ENCODE results near the gene KRTAP4-8. TPM values are rescaled to one million over a fixed set of nuclear protein-coding genes. Genes with fewer than 3 reads are reported as not detected.
"Not testable (repeated sequence)": the region's sequence is repeated elsewhere in the genome, so short reads cannot be mapped to it uniquely, and the experiment has no call there.

The KRTAP4-8 gene
- total and polyA plus RNA-seq, 2 experiments from 2014 or later, result not detected

GRCh38 chr17:41057547-41057946 is 40.4 kb downstream of the KRTAP4-8 start:
- Histone ChIP-seq H3K9me3 (ENCODE audit: low read depth) (no peaks in the 10 kb centered on the region), H3K36me3 (replicated peaks; ENCODE audit: insufficient read depth, low read depth) (no peaks in the 10 kb centered on the region), H2AFZ (no peak overlapping the region), H3K27me3 (no peaks in the 10 kb centered on the region), H3K4me1 (ENCODE audit: insufficient read depth) (no peaks in the 10 kb centered on the region), H3K9me2 (replicated peaks; ENCODE audit: insufficient read depth) (no peaks in the 10 kb centered on the region), H3K4me2 (no peak overlapping the region), H3K27ac (no peak overlapping the region), H3K79me2 (no peaks in the 10 kb centered on the region), H4K20me1 (ENCODE audit: insufficient read depth, poor library complexity, severe bottlenecking) (no peaks in the 10 kb centered on the region), H3K4me3 (no peak overlapping the region)
- 100% methylated on average over 1 of the region's 1 CpG for WGBS (ENCODE audit: low lambda C conversion rate, missing lambda C conversion rate)
- TF ChIP-seq CTCF (IDR thresholded peaks at IDR 0.05; ENCODE audit: poor library complexity), result no peak
- TF ChIP-seq EZH2 (IDR thresholded peaks at IDR 0.05; ENCODE audit: borderline replicate concordance), result no peak
- TF ChIP-seq EZH2phosphoT487 (IDR thresholded peaks at IDR 0.05; ENCODE audit: low read depth, severe bottlenecking, unreplicated experiment), result no peak
- DNase-seq (ENCODE audit: low spot score), result no peak

- WGBS (ENCODE audit: low lambda C conversion rate, missing lambda C conversion rate), result 67% methylated on average over 1 of the region's 6 CpGs
Measured at GRCh38 chr17:41055130-41055529, 42.8 kb downstream of the KRTAP4-8 start, which contains the start of gene KRTAP2-2. Gene KRTAP2-2, minus strand, starts transcription at chr17:41055230. Its CDS starts 19 bp downstream, at chr17:41055211.

GRCh38 chr17:41054556-41054955 is 43.4 kb downstream of the KRTAP4-8 start:
- not testable (repeated sequence) for H3K4me1 ChIP-seq (ENCODE audit: insufficient read depth)

More at GRCh38 chr17:41055130-41055529, 42.8 kb downstream of the KRTAP4-8 start, which contains the start of gene KRTAP2-2:
- not testable (repeated sequence) for H3K4me2 ChIP-seq; H3K27ac ChIP-seq; H3K9me2 ChIP-seq (replicated peaks; ENCODE audit: insufficient read depth); H3K27me3 ChIP-seq; H2AFZ ChIP-seq; H3K4me1 ChIP-seq (ENCODE audit: insufficient read depth); H3K79me2 ChIP-seq; H3K4me3 ChIP-seq; H3K36me3 ChIP-seq (replicated peaks; ENCODE audit: insufficient read depth, low read depth); H4K20me1 ChIP-seq (ENCODE audit: insufficient read depth, poor library complexity, severe bottlenecking); H3K9me3 ChIP-seq (ENCODE audit: low read depth); DNase-seq (ENCODE audit: low spot score)

GRCh38 chr17:41054025-41054424 is 43.9 kb downstream of the KRTAP4-8 start:
- 85% methylated on average over 4 of the region's 4 CpGs for WGBS (ENCODE audit: low lambda C conversion rate, missing lambda C conversion rate)
- no peak for DNase-seq (ENCODE audit: low spot score)
- H3K27me3 ChIP-seq, result no peaks in the 10 kb centered on the region

More at GRCh38 chr17:41054556-41054955, 43.4 kb downstream of the KRTAP4-8 start:
- H2AFZ ChIP-seq; H3K79me2 ChIP-seq; H3K27me3 ChIP-seq; DNase-seq (ENCODE audit: low spot score); H3K36me3 ChIP-seq (replicated peaks; ENCODE audit: insufficient read depth, low read depth); H3K4me2 ChIP-seq; H3K4me3 ChIP-seq; H4K20me1 ChIP-seq (ENCODE audit: insufficient read depth, poor library complexity, severe bottlenecking); H3K27ac ChIP-seq; H3K9me3 ChIP-seq (ENCODE audit: low read depth); H3K9me2 ChIP-seq (replicated peaks; ENCODE audit: insufficient read depth): not testable (repeated sequence)
- WGBS (ENCODE audit: low lambda C conversion rate, missing lambda C conversion rate), result 86% methylated on average over 5 of the region's 9 CpGs

More at GRCh38 chr17:41054025-41054424, 43.9 kb downstream of the KRTAP4-8 start:
- Histone ChIP-seq H4K20me1 (ENCODE audit: insufficient read depth, poor library complexity, severe bottlenecking) (no peaks in the 10 kb centered on the region), H2AFZ (no peak overlapping the region), H3K79me2 (no peaks in the 10 kb centered on the region), H3K4me2 (no peak overlapping the region), H3K36me3 (replicated peaks; ENCODE audit: insufficient read depth, low read depth) (no peaks in the 10 kb centered on the region), H3K4me3 (no peak overlapping the region), H3K9me3 (ENCODE audit: low read depth) (no peaks in the 10 kb centered on the region), H3K9me2 (replicated peaks; ENCODE audit: insufficient read depth) (no peaks in the 10 kb centered on the region), H3K27ac (no peak overlapping the region), H3K4me1 (ENCODE audit: insufficient read depth) (no peaks in the 10 kb centered on the region)
- TF ChIP-seq CTCF (IDR thresholded peaks at IDR 0.05; ENCODE audit: poor library complexity), result no peak
